Naive B cell (primary cell): ENCODE measurements around the gene SPCS2. TPM values are rescaled to one million over a fixed set of nuclear protein-coding genes. Genes with fewer than 3 reads are reported as not detected.
"Not testable (repeated sequence)": the region's sequence is repeated elsewhere in the genome, so short reads cannot be mapped to it uniquely, and the experiment has no call there.

Source experiments
- ATAC-seq, 2 donors: fragments of 150-1000 bp; cut with Tn5 transposase; 2 replicates each; pipeline ENCODE4 v1.10.0; 2021; ENCODE audit warnings: low read depth in 2 of 2, mild to moderate bottlenecking in 2 of 2, moderate library complexity in 2 of 2
- DNase-seq: peaks from one replicate; pipeline ENCODE4 v3.0.0; 2022
- H3K27ac Mint-ChIP-seq, 6 donors: one replicate each; pipeline ENCODE4 v1.8.0; 2020 to 2022; ENCODE audit warnings: mild to moderate bottlenecking in 6 of 6, mixed read lengths in 6 of 6, moderate library complexity in 5 of 6, inconsistent platforms in 2 of 6
- H3K27me3 Mint-ChIP-seq, 3 donors: one replicate each; pipeline ENCODE4 v1.8.0; 2021 to 2022; ENCODE audit warnings: mixed read lengths in 3 of 3, mild to moderate bottlenecking in 1 of 3
- H3K36me3 Mint-ChIP-seq, 2 donors: one replicate each; pipeline ENCODE4 v1.8.0; 2020 to 2022; ENCODE audit warnings: mixed read lengths in 2 of 2, inconsistent platforms in 1 of 2, mild to moderate bottlenecking in 1 of 2
- H3K4me1 Mint-ChIP-seq, 3 donors: one replicate each; pipeline ENCODE4 v1.8.0; 2020 to 2022; ENCODE audit warnings: mixed read lengths in 3 of 3, inconsistent platforms in 1 of 3, mild to moderate bottlenecking in 1 of 3, moderate library complexity in 1 of 3
- H3K4me3 Mint-ChIP-seq, 8 donors: one replicate each; pipeline ENCODE4 v1.8.0; 2020 to 2022; ENCODE audit warnings: mild to moderate bottlenecking in 8 of 8, mixed read lengths in 8 of 8, moderate library complexity in 8 of 8, inconsistent platforms in 2 of 8
- H3K9me3 Mint-ChIP-seq, 7 donors: one replicate each; pipeline ENCODE4 v1.8.0; 2020 to 2022; ENCODE audit warnings: mixed read lengths in 7 of 7, mild to moderate bottlenecking in 5 of 7, inconsistent platforms in 2 of 7, moderate library complexity in 1 of 7
- polyA plus RNA-seq, 6 donors: library from polyadenylated mRNA; unstranded; fragments of 300-500 nt; fragmentation: Illumina TruSeq; gene quantifications; one replicate each; pipeline ENCODE4 v1.2.3, GENCODE V29; 2021; ENCODE audit warnings: low read depth in 6 of 6

SPCS2 gene
- polyA plus RNA-seq, 6 donors from 2014 or later = 198 to 302 (median 265) TPM

- Mint-ChIP-seq H3K4me1 (peaks cover 23 to 48% (median 38%) of the 10 kb centered on the region in 3 donors), H3K4me3 (peak overlapping the region; percentile 91 to 98 (median 96)), H3K27ac (peak overlapping the region; percentile 75 to 95 (median 94)), H3K36me3 (no peaks in the 10 kb centered on the region), H3K9me3 (no peaks in the 10 kb centered on the region), H3K27me3 (no peaks in the 10 kb centered on the region)
- DNase-seq = no peak
- ATAC-seq = peak; percentile 34 to 38
Observed at GRCh38 chr11:74989260-74989638, 40.2 kb downstream of the SPCS2 start.

- H3K36me3 Mint-ChIP-seq = not testable (repeated sequence)
Observed at GRCh38 chr11:74990150-74990549, 41.1 kb downstream of the SPCS2 start.

GRCh38 chr11:74990941-74991340 is 41.9 kb downstream of the SPCS2 start:
- Mint-ChIP-seq H3K9me3 (no peaks in the 10 kb centered on the region), H3K27ac (peak overlapping the region in 3 of 6 donors; percentile 47 to 76 (median 76)), H3K4me1 (peaks cover 23 to 48% (median 38%) of the 10 kb centered on the region in 3 donors), H3K4me3 (peak overlapping the region in 3 of 8 donors; percentile 25 to 98 (median 97)), H3K36me3 (peaks cover 0 to 7% of the 10 kb centered on the region in 2 donors), H3K27me3 (no peaks in the 10 kb centered on the region)
- DNase-seq (no peak), ATAC-seq (no peak)

More at GRCh38 chr11:74990150-74990549, 41.1 kb downstream of the SPCS2 start:
- peak overlapping the region; percentile 6 to 98 (median 57) for H3K4me3 Mint-ChIP-seq
- not testable (repeated sequence) for DNase-seq, H3K9me3 Mint-ChIP-seq, ATAC-seq, H3K27me3 Mint-ChIP-seq
- H3K27ac Mint-ChIP-seq = peak overlapping the region in 3 of 6 donors; percentile 57 to 76 (median 76)
- H3K4me1 Mint-ChIP-seq = peaks cover 23 to 48% (median 38%) of the 10 kb centered on the region in 3 donors

DNA sequence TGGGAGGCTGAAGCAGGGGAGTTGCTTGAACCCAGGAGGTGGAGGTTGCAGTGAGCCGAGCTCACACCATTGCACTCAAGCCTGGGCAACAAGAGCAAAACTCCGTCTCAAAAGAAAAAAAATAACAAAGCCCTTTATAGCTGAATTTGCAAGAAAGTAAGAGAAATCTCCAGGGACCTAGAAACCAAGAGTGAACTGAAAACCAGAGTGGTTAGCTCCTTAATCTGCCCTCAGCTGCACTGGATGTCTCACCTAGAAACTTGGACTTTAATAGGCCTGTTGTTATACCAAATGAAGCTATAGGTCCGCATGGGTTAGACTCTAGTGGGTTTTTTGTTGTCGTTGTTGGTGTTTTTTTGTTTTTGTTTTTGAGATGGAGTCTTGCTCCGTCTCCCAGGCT is 43.8 kb downstream of the SPCS2 start:
- no peak for DNase-seq
- Mint-ChIP-seq H3K9me3 (no peaks in the 10 kb centered on the region), H3K27me3 (no peaks in the 10 kb centered on the region), H3K36me3 (peaks cover 0 to 21% of the 10 kb centered on the region in 2 donors), H3K27ac (no peak overlapping the region), H3K4me3 (no peak overlapping the region), H3K4me1 (peaks cover 23 to 44% (median 38%) of the 10 kb centered on the region in 3 donors)
- no peak for ATAC-seq

GRCh38 chr11:75000975-75001354 is 51.9 kb downstream of the SPCS2 start:
- no peaks in the 10 kb centered on the region for H3K27me3 Mint-ChIP-seq
- H3K4me3 Mint-ChIP-seq = no peak overlapping the region
- peak overlapping the region in 3 of 6 donors; percentile 20 to 89 (median 66) for H3K27ac Mint-ChIP-seq
- peaks cover 0 to 18% of the 10 kb centered on the region in 2 donors for H3K36me3 Mint-ChIP-seq
- H3K9me3 Mint-ChIP-seq = no peaks in the 10 kb centered on the region
- H3K4me1 Mint-ChIP-seq = peaks cover 6% of the 10 kb centered on the region in 3 donors
- DNase-seq = no peak
- ATAC-seq = peak; percentile 54 to 55

GRCh38 chr11:75001686-75002085 is 52.6 kb downstream of the SPCS2 start:
- Mint-ChIP-seq H3K27ac (no peak overlapping the region), H3K4me3 (no peak overlapping the region), H3K36me3 (peaks cover 0 to 15% of the 10 kb centered on the region in 2 donors), H3K9me3 (no peaks in the 10 kb centered on the region), H3K4me1 (peaks cover 6% of the 10 kb centered on the region in 3 donors), H3K27me3 (no peaks in the 10 kb centered on the region)
- ATAC-seq = no peak
- DNase-seq = no peak

DNA sequence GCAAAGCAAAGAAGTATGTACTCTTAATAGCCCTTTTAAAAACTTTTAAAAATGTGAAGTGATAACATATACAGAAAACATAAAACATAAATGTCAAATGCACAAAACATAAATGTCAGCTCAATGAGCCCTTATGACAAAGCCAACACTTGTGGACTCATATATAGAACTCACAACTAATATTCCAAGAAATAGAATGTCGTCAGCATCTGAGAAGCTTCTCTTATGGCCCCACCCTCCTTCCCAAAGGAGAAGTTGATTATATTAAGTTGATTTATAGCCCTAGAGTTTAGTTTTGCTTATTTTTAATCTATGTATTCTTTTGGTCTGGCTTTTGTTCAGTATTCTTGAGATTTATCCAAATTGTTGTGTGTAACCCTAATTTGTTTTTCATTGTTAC is 53.5 kb downstream of the SPCS2 start:
- no peaks in the 10 kb centered on the region for H3K9me3 Mint-ChIP-seq
- no peaks in the 10 kb centered on the region for H3K27me3 Mint-ChIP-seq
- DNase-seq (no peak), ATAC-seq (no peak)
- H3K4me3 Mint-ChIP-seq = no peak overlapping the region
- no peak overlapping the region for H3K27ac Mint-ChIP-seq
- peaks cover 6% of the 10 kb centered on the region in 3 donors for H3K4me1 Mint-ChIP-seq
- peaks cover 7 to 14% of the 10 kb centered on the region in 2 donors for H3K36me3 Mint-ChIP-seq

DNA sequence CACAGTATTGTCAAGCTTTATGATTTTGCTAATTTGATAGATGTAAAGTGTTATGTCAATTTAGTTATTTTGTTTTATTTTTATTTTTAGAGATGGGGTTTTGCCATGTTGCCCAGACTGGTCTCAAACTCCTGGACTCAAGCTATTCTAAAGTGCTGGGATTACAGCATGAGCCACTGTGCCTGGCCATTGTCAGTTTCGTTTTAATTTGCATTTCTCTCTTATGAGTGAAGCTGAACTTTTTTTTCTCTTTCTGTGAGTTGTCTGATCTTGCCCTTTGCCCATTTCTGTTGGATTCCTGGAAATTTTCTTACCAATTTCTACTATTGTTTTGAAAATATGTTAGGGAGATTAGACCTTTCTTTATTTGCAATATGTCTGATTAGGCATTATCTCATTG is 55.1 kb downstream of the SPCS2 start:
- ATAC-seq (no peak), DNase-seq (no peak)
- Mint-ChIP-seq H3K27ac (no peak overlapping the region), H3K27me3 (no peaks in the 10 kb centered on the region), H3K36me3 (peaks cover 14 to 21% of the 10 kb centered on the region in 2 donors), H3K9me3 (no peaks in the 10 kb centered on the region), H3K4me3 (no peak overlapping the region), H3K4me1 (peaks cover 6% of the 10 kb centered on the region in 3 donors)

GRCh38 chr11:75011357-75011756 is 62.3 kb downstream of the SPCS2 start:
- Mint-ChIP-seq H3K27ac (no peak overlapping the region), H3K36me3 (peaks cover 20 to 34% of the 10 kb centered on the region in 2 donors), H3K27me3 (no peaks in the 10 kb centered on the region), H3K4me1 (no peaks in the 10 kb centered on the region), H3K4me3 (no peak overlapping the region), H3K9me3 (no peaks in the 10 kb centered on the region)
- no peak for DNase-seq
- no peak for ATAC-seq

DNA sequence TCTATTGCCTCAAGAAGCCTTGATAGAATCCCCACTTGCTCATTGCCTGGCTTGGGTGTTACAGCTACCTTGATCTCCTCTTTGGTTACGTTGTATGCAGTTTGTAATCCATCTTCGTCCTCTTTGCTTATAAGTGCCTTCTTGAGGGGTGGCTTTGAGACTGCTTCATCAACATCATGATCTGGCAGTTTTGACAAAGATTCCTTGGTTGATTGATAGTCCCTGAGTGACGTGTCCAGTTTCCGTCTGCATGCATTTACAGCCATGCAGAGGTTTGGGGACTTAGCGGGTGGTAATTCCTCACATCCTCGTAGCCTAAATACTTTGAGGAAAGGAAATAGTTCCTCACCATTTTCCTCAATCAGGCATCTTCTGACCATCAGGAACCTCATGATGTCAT is 62.8 kb downstream of the SPCS2 start:
- ATAC-seq (no peak), DNase-seq (no peak)
- Mint-ChIP-seq H3K36me3 (peaks cover 20 to 33% of the 10 kb centered on the region in 2 donors), H3K9me3 (no peaks in the 10 kb centered on the region), H3K27me3 (no peaks in the 10 kb centered on the region), H3K4me1 (no peaks in the 10 kb centered on the region), H3K4me3 (no peak overlapping the region), H3K27ac (no peak overlapping the region)

DNA sequence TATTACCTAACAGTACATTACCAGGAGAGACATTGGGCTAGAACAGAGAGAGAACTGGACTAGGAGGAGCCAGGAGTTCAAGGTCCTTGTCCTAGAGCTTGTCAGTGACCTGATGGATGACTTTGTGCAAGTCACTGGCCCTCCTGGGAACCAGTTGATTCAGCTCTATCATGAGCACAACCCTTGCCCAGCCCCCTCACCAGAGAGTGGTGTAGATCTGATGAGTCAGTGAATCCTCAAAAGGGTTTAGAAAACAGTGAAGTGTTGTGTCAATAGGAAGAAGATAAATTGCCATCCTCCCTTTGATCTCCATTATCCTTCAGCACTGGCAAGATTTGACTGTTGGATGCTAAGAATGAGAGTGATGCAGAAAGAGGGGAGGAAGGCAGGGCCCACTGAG is 64.0 kb downstream of the SPCS2 start:
- H3K36me3 Mint-ChIP-seq = peaks cover 15 to 25% of the 10 kb centered on the region in 2 donors
- H3K9me3 Mint-ChIP-seq = peaks cover 0 to 1% (median 0%) of the 10 kb centered on the region in 7 donors
- no peaks in the 10 kb centered on the region for H3K4me1 Mint-ChIP-seq
- H3K27me3 Mint-ChIP-seq = no peaks in the 10 kb centered on the region
- ATAC-seq = no peak
- no peak for DNase-seq
- H3K27ac Mint-ChIP-seq = no peak overlapping the region
- no peak overlapping the region for H3K4me3 Mint-ChIP-seq

DNA sequence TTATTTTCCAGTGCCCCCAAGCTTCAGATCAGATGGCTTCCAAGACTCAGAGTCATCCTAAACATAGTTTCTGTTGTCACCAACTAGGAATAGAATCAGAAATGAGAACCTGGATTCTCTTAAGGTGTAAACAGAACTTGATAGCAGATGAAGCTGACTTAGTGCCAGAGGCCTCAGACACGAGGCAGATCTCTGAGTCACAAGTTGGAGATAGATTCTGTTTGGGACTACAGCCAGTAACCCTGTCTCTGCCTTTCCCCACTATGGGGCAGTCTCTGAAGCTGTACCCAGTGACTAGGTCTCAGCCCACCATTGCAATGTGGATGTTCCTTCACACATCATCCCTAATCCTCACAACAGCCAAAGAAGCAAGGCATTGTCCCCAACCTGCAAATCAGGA is 65.1 kb downstream of the SPCS2 start:
- H3K27me3 Mint-ChIP-seq = no peaks in the 10 kb centered on the region
- H3K9me3 Mint-ChIP-seq = peaks cover 0 to 10% (median 5%) of the 10 kb centered on the region in 7 donors
- no peaks in the 10 kb centered on the region for H3K4me1 Mint-ChIP-seq
- peaks cover 23% of the 10 kb centered on the region in 2 donors for H3K36me3 Mint-ChIP-seq
- DNase-seq = no peak
- ATAC-seq = no peak
- H3K27ac Mint-ChIP-seq = no peak overlapping the region
- H3K4me3 Mint-ChIP-seq = no peak overlapping the region

DNA sequence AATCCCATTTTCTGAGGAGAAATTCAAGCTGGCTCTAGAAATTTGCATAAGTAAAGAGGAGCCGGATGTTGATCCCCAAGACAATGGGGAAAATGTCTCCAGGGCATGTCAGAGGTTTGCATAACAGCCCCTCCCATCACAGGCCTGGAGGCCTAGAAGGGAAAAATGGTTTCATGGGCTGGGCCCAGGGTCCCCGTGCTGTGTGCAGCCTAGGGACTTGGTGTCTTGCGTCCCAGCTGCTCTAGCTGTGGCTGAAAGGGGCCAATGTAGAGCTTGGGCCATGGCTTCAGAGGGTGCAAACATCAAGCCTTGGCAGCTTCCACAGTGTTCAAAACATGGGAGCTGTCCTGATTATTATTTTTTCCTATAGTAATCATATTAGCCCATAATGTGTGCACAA is 70.1 kb downstream of the SPCS2 start:
- not testable (repeated sequence) for ATAC-seq, H3K4me3 Mint-ChIP-seq, H3K9me3 Mint-ChIP-seq, H3K27me3 Mint-ChIP-seq, DNase-seq, H3K27ac Mint-ChIP-seq, H3K36me3 Mint-ChIP-seq, H3K4me1 Mint-ChIP-seq

GRCh38 chr11:75020328-75020727 is 71.3 kb downstream of the SPCS2 start:
- ATAC-seq, DNase-seq, H3K27me3 Mint-ChIP-seq, H3K9me3 Mint-ChIP-seq, H3K4me1 Mint-ChIP-seq, H3K4me3 Mint-ChIP-seq, H3K36me3 Mint-ChIP-seq, H3K27ac Mint-ChIP-seq: not testable (repeated sequence)

GRCh38 chr11:75022296-75022695 is 73.2 kb downstream of the SPCS2 start:
- no peaks in the 10 kb centered on the region for H3K27me3 Mint-ChIP-seq
- no peak overlapping the region for H3K27ac Mint-ChIP-seq
- ATAC-seq (no peak), DNase-seq (no peak)
- peaks cover 8 to 9% of the 10 kb centered on the region in 2 donors for H3K36me3 Mint-ChIP-seq
- H3K9me3 Mint-ChIP-seq = peaks cover 0 to 10% (median 5%) of the 10 kb centered on the region in 7 donors
- H3K4me1 Mint-ChIP-seq = no peaks in the 10 kb centered on the region
- no peak overlapping the region for H3K4me3 Mint-ChIP-seq
